Measurements from ENCODE around the gene PLPP3. TPM values are rescaled to one million over a fixed set of nuclear protein-coding genes. Genes with fewer than 3 reads are reported as not detected.

The PLPP3 gene
- total and polyA plus RNA-seq, 2 of the 8 experiments (the other 6 are each of a cell fraction or from before 2014, with no cell fraction given), result 33.2 to 42.0 TPM

GRCh38 chr1:56548571-56548970, 30.8 kb downstream of the PLPP3 start:
- H3K14ac ChIP-seq (ENCODE audit: insufficient read length), result no peak overlapping the region
- H2BK15ac ChIP-seq (ENCODE audit: low read length), result no peak overlapping the region
- no peak overlapping the region for H3K18ac ChIP-seq (ENCODE audit: extremely low read depth, low read length)
- H3K27me3 ChIP-seq (replicated peaks in 1 of 4; ENCODE audit: control insufficient read depth in 3 of 4, extremely low read depth in 1 of 4, insufficient read depth in 3 of 4, low read length in 3 of 4), result no peaks in the 10 kb centered on the region
- H2AK5ac ChIP-seq (ENCODE audit: low read depth, low read length), result no peak overlapping the region
- H2BK5ac ChIP-seq (ENCODE audit: low read depth, low read length), result no peak overlapping the region
- no peak overlapping the region for H4K8ac ChIP-seq (ENCODE audit: extremely low read depth, insufficient read depth, low read length)
- H2AFZ ChIP-seq (ENCODE audit: low read length), result no peak overlapping the region
- no peak overlapping the region for H3K56ac ChIP-seq (replicated peaks; ENCODE audit: insufficient read length, low read depth, low read length)
- H2BK20ac ChIP-seq (ENCODE audit: low read length), result no peak overlapping the region
- DNase-seq (ENCODE audit: low read depth in 1 of 2, low spot score in 2 of 2), result no peak
- no peak overlapping the region for H3K9ac ChIP-seq (replicated peaks in 1 of 4; ENCODE audit: extremely low read depth in 1 of 4, low read depth in 3 of 4, low read length in 3 of 4)
- H3K4me2 ChIP-seq (ENCODE audit: insufficient read depth in 1 of 2, low read depth in 2 of 2, low read length in 2 of 2), result no peak overlapping the region; a peak in 1 of 4 replicates
- H3K23me2 ChIP-seq (ENCODE audit: low read depth, low read length), result no peaks in the 10 kb centered on the region
- H3K4me1 ChIP-seq (replicated peaks in 1 of 4; ENCODE audit: control insufficient read depth in 3 of 4, insufficient read depth in 4 of 4, low read length in 3 of 4), result peaks cover 20 to 55% (median 51%) of the 10 kb centered on the region in 4 experiments; a peak in 6 of 7 replicates
- H3K9me3 ChIP-seq (ENCODE audit: insufficient read depth in 2 of 2, low read depth in 1 of 2, low read length in 1 of 2), result no peaks in the 10 kb centered on the region
- no peak overlapping the region for H3K27ac ChIP-seq (ENCODE audit: low read depth, low read length)
- no peak overlapping the region for H4K5ac ChIP-seq (ENCODE audit: insufficient read length, low read depth, low read length)
- H3K4me3 ChIP-seq (ENCODE audit: extremely low read depth in 1 of 4, insufficient read depth in 2 of 4, low read depth in 3 of 4, low read length in 4 of 4), result no peak overlapping the region; a peak in 1 of 8 replicates
- H2BK12ac ChIP-seq (ENCODE audit: low read depth, low read length), result no peak overlapping the region
- no peak overlapping the region for H3K4ac ChIP-seq (replicated peaks; ENCODE audit: insufficient read length, low read depth, low read length)
- peaks cover 8% of the 10 kb centered on the region; the same call in 1 of the 2 replicates for H3K79me1 ChIP-seq (ENCODE audit: low read depth, low read length)
- H3K36me3 ChIP-seq (ENCODE audit: control insufficient read depth in 2 of 4, insufficient read depth in 4 of 4, low read length in 3 of 4), result peaks cover 0 to 3% (median 0%) of the 10 kb centered on the region in 4 experiments; a peak in 1 of 8 replicates
- H4K91ac ChIP-seq (replicated peaks; ENCODE audit: insufficient read length, low read length), result no peak overlapping the region
- H4K20me1 ChIP-seq (replicated peaks in 1 of 2; ENCODE audit: control insufficient read depth in 1 of 2, insufficient read depth in 2 of 2, low read length in 2 of 2), result peaks cover 0 to 3% of the 10 kb centered on the region in 2 experiments
- FAIRE-seq, result no peak
- no peak overlapping the region for H2BK120ac ChIP-seq (replicated peaks; ENCODE audit: low read depth, low read length)
- CTCF ChIA-PET (ENCODE audit: partially characterized antibody), result interaction anchor here (0.7 to 1.7 kb wide), 3 partner anchors 16 to 36 kb away, joined by 3 to 4 read pairs (median 3); no protein-coding TSS in a partner anchor
- H3K23ac ChIP-seq (ENCODE audit: insufficient read length), result no peak overlapping the region
- H3K79me2 ChIP-seq (ENCODE audit: control insufficient read depth in 1 of 2, insufficient read depth in 2 of 2, low read length in 2 of 2), result peaks cover 24 to 84% of the 10 kb centered on the region in 2 experiments
- TF ChIP-seq JUND (IDR thresholded peaks at IDR 0.05; ENCODE audit: low read length), result no peak
- TF ChIP-seq POLR2AphosphoS5 (IDR thresholded peaks at IDR 0.05; ENCODE audit: low read depth, low read length), result no peak
- TF ChIP-seq BCL11A (IDR thresholded peaks at IDR 0.05; ENCODE audit: low read depth in 2 of 2, low read length in 2 of 2), result no peak
- no peak for TF ChIP-seq EZH2 (IDR thresholded peaks at IDR 0.05; ENCODE audit: low read depth, low read length, severe bottlenecking)
- no peak for TF ChIP-seq CBX5 (IDR thresholded peaks at IDR 0.05; ENCODE audit: low read depth, low read length)
- no peak for TF ChIP-seq NANOG (IDR thresholded peaks at IDR 0.05; ENCODE audit: insufficient read depth, low read depth, low read length, poor library complexity, severe bottlenecking)
- TF ChIP-seq HDAC6 (IDR thresholded peaks at IDR 0.05; ENCODE audit: low read depth, low read length), result no peak
- POLR2A ChIA-PET (ENCODE audit: partially characterized antibody), result interaction anchor here (0.9 to 3.7 kb wide), 5 partner anchors 13 to 22 kb away, joined by 4 to 25 read pairs (median 6); no protein-coding TSS in a partner anchor

All from H1 (cell line).